ENCODE results near the gene JMJD1C.
"Not testable (repeated sequence)": the region's sequence is repeated elsewhere in the genome, so short reads cannot be mapped to it uniquely, and the experiment has no call there.

DNA sequence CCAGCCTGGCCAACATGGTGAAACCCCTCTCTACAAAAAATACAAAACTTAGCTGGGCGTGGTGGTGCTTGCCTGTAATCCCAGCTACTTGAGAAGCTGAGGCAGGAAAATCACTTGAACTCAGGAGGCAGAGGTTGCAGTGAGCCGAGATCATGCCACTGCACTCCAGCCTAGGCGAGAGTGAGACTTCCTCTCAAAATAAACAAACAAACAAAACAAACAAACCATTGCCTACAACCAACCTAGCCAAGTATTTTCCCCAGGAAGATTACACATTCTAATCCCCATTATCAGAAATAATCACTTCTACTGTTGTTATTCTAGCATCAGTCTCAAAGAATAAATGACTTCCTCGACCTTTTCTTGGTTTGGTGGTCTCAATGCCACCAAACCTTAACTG, 172.9 kb downstream of the JMJD1C start:
- TF ChIP-seq, protein P1, sequence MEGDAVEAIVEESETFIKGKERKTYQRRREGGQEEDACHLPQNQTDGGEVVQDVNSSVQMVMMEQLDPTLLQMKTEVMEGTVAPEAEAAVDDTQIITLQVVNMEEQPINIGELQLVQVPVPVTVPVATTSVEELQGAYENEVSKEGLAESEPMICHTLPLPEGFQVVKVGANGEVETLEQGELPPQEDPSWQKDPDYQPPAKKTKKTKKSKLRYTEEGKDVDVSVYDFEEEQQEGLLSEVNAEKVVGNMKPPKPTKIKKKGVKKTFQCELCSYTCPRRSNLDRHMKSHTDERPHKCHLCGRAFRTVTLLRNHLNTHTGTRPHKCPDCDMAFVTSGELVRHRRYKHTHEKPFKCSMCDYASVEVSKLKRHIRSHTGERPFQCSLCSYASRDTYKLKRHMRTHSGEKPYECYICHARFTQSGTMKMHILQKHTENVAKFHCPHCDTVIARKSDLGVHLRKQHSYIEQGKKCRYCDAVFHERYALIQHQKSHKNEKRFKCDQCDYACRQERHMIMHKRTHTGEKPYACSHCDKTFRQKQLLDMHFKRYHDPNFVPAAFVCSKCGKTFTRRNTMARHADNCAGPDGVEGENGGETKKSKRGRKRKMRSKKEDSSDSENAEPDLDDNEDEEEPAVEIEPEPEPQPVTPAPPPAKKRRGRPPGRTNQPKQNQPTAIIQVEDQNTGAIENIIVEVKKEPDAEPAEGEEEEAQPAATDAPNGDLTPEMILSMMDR (IDR thresholded peaks at IDR 0.05), result not testable (repeated sequence)
- not testable (repeated sequence) for TF ChIP-seq POLR2A (IDR thresholded peaks at IDR 0.05)
